NCI-H526 (cell line): ENCODE data around the gene CNOT6L.

Source experiments
- DNase-seq, 2 experiments: peaks; one replicate each; lab custom pipeline; 2025; lab: John Stamatoyannopoulos, UW

The CNOT6L gene

DNA sequence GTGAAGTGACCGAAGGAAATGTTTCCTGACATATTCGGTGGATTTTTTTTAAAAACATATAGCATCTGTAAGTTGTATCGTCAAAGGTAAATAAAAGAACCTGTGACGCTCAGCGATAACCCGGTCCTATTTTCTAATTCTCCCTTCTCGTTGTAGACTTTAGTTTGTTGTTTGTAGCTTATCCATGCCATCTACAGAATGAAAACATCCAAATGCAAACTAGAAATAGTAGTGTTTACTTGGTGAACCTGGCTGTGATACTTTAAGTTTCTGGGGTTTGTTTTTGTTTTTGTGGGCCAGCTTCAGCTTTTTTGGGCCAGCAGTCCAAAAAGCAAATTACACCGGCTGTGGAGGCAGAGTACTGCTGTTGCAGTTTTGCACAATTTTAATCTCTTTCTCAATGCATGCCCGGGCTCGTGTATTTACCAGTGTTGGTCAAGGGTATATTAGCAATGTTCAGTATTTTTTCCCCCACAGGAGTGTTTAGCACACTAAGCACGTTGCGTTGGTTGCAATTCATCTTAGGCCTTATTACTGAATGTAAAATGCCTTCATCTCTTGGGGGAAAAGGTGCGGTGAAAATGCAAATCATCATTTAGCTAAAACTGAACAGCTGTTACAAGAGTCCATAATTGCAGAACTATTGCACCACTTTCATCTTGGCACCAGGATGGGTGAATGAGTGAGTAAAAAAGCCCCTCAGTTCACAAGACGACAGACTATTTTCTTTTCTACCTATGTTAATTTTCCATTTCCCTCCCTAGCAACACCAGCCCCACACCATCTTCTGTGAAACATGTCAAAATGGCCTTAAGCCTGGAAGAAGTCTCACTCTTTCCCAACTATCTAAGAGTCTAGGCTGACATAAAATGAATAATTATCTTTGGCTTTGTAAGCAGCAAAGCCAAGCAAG lies 1.7 kb upstream of the CNOT6L start:
- peak in 1 of 2 experiments; percentile 19 for DNase-seq

DNA sequence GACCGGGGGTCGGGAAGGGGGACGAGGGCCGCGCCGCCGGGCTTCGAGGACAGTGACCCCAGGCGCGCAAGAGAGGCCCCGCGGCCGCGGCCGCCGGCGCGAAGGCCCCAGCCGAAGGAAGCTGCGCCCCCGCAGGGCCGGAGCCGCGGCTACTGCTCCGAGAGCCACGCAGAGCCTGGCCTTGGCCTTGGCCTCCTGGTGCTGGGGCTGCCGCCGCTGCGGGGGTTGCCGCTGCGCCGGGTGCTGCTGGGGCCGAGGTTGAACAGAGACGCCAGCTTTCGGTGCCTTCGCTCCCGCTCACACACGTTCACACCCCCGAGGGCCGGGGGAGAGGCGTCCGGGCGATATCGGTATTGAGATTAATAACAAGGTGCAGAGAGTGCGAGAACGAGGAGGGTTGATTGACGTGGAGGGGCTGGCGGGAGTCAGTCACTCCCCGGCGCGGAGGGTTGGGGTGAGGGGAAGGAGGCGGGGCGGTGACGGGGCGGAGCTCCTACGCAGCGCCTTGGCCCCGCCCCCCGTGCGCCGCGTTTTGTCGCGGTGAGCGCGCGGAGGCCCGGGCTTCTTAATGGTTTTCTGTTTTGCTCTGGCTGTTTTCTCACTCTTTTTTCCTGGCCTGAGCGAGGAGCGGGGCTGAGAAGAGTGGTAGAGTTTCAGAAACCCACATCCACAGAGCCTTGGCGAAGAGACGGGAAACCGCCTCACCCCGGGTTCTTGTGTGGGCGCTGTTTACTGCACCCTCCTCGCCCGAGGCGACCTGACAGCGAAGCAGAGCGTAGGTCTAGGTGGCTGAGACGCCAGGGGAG lies 878 bp upstream of the CNOT6L start:
- DNase-seq, result peak; percentile 46 to 85

DNA sequence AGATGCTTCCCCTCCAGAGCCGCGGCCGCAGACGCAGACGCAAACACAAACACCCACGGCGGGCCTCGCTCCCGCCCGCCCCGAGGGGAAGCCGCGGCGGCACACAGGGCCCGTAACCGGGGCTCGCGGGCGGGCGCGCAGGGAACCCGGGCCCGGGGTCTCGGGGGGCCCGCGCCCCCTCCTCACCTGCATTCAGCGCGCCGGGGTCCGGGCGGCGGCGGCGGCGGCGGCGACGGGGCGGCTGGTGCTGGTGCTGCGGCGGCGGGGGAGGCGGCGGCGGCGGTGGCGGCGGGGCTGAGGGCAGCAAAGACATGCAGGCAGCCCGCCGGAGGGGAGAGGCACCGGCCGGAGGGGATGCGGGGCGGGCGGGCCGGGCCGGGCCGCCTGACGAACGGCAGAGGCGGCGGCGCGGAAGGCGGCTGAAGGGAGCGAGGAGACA lies 255 bp upstream of the CNOT6L start:
- DNase-seq, result no peak

DNA sequence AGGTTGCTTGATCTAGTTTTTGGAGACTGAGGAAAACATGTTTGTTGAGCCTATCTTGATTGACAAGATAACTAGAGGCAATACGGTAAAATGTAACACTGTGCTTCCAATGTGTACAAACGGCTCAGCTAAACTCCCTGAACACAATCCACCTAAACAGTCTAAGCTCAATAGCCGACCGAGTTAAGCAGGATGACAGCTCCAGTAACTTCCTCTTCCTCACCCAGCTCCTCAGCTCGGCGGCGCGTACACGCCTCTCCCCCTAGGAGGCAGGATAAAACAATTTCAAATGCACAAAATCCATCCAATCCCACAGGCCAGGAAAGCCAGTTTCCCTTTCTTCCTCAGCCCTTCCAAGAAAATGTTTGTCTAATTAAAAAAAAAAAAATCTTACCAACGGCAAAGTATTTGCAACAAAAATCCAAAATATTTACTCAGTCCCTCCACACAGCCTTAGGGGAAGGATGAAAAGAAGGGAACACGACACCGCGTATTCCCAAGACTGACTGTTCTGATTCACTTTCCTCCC lies 1.0 kb downstream of the CNOT6L start:
- peak; percentile 83 to 84 for DNase-seq

DNA sequence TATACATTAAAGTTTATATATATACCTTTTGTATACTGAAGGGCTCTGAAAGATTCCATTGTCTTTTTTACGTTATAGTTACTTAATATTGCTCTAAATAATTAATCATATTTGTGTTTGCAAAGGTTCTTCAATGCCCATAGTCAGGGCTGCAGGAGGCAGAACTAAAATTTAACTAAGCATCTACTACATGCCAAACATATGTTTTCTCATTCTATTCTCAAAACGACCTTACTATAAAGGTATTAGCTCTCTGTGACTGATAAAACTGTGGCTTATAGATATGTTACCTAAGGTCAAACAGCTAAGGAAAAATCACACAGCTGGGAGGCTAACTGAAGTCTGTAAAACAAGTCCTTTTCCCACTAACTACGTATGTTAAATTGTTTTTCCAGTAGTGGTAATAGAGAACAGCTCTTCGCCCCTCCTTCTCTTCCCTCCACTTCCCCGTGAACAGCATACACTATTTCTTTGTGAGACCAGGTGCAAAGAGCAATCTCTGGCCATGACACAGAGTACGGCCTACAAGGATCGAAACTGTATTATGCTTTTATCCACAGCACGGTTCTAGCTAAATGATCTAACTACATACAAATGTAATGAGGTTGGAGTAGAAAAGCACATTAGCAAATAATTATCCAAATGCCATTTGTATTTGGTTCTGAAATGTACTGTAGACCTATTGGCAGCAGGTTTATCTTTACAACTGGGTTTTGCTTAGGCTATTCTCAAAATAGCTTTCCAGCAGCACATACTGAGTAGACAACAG lies 1.7 kb downstream of the CNOT6L start:
- peak in 1 of 2 experiments; percentile 10 for DNase-seq

DNA sequence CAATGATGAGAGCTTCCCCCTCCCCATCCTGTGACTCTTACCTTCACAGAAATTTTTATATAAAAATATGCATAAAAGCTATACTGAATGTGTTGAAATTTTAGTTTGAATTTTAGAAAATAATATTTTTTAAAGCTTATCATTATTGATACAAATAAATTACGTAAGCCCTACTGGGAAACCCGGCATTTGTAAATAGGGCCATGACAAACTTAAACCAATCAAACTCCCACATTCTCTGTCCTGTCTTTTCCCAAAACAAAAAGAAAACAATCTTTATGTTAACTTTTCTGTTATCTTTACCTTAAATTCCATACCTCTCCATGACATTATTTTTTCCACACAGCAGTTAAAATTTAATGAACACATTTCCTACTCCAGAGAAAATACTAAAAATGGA lies 2.6 kb downstream of the CNOT6L start:
- no peak for DNase-seq

DNA sequence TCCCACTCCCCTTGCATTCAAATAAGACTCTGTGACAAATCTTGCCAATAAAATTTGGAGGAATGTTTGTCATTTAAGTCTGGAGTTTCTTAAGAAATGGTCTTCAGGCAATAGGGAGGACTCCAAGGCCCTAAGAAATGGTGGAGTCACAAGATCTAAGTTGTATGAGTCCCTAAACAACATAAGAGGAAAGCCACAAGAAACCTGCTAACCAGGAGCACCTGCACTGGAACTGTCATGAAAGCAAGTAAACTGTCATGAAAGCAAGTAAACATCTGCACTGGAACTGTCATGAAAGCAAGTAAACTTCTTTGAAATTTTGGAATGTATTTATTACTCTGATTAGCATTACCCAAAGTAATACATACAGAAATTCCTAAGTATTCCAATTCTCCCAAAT lies 3.5 kb downstream of the CNOT6L start:
- no peak for DNase-seq

DNA sequence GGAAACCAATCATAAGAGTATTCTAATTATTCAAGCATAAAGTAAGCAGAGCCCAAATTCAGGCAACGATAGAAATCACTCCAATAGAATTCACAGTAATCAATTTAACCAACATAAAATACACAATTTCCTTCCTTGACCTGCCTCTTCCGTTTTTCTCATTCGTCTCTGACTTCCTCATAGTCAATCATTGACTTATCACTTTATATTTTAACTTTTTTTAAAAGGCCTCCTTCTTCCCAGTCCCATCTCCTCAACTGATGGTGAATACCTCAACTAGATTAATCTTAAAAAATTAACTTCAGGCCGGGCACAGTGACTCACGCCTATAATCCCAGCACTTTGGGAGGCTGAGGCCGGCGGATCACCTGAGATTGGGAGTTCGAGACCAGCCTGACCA lies 13.3 kb downstream of the CNOT6L start:
- DNase-seq, result no peak

DNA sequence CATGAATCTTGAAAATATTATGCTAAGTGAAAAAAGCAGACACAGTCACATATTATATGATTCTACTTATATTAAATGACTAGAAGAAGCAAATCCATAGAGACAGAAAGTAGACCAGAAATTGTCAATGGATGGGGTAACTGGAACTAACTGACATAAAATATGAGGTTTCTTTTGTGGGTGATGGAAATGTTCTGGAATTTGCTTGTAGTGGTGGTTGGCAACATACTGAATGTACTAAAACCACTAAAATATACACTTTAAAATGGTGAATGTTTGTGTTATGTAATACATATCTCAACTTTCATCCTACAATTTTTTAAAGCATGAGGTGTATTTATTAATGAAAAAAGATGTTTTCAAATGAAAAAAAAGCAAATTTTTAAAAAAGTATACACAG lies 14.7 kb downstream of the CNOT6L start:
- no peak for DNase-seq

DNA sequence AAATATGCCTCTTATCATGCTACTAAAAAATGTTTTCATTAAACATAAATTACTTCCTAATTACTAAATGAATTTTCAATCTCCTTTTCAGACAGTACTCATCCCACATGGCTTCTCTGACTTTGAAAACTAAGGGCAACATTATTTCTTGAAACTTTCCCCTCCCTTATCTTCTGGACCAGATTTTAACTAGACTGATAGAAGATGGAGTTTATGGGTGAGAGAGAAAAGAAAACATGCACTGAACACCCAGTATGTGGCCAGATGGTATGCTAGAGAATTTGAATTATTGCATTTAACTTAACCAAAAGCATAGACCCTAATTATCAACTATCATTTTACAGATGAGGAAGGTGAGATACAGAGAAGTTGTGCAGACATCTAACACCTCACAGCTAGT lies 16.8 kb downstream of the CNOT6L start:
- no peak for DNase-seq

DNA sequence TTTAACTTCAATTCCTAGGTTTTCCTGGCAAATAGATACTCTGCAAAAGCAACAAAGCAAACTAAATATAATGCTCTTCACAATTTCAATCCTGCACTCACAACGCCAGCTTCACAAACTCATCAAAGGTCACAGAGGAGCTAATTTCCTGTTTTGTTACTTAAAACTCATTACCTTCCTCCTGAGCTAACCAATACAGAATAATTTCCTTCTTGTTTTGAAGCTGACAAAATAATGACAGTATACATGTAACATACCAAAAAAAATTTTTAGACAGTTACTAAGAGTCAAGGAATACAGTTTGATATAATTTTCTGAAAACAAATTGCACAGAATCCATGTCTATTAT lies 17.9 kb downstream of the CNOT6L start:
- no peak for DNase-seq

DNA sequence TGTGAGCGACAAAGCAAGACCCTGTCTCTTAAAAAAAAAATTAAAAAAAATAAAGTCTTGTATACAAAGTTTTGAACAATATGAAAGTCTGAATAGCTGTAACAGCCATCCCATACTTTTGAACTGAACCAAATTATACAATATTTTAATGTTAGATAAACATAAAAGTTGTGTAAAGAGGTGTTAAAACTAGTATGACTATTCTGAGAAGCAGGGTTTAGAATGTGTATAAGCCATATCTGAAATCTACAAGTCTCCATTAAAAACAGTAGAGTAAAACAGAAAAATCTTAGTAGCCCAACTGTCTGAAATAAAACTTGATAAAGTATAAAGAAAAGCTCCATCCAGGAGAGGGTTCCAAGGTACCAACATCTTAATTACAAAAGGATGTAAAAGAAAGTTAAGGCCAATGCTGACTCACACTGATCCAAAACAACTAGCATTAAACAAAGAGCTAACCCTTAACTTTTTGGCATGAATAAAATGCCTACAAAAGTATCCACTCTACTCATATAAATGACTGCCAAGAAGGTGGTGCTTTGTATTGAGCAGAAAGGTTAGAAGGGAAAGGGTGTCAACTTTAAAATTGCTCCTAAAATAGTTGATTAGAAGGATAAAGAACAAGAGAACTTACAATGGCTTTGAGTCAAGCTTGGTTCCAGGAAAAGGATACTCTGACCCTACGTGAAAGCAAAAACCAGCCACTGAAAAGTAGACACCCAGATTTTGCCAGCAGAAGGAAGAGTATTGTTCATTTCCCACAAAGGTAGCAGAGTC lies 18.5 kb downstream of the CNOT6L start:
- no peak for DNase-seq

DNA sequence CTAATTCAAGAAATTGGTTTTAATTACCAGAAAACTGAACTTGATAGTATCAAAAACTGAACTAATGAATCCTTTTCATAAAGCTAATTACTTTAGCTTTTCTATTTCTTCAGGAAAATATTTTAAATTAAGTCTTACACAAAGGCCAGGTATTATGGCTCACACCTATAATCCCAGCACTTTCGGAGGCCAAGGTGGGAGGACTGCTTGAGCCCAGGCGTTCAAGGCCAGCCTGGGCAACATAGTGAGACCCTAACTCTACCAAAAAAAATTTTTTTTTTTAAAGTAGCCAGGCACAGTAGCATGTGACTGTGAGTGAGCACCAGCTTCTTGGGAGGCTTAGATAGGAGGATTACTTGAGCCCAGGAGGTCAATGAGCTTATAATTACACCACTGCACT lies 19.1 kb downstream of the CNOT6L start:
- no peak for DNase-seq

DNA sequence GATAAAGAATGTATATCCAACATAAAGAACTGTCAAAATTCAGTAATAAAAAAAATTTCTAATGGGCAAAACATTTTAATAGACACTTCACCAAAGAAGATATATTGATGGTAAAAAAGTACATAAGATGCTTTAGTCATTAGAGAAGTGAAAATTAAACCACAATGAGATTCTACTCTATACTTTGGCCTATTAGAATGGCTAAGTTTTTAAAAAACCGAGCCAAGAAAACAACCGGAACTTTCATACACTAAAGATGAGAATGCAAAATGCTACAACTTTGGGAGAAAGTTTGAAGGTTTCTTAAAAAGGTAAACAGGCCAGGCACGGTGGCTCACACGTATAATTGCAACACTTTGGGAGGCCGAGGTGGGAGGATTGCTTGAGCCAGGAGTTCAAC lies 20.8 kb downstream of the CNOT6L start:
- no peak for DNase-seq

DNA sequence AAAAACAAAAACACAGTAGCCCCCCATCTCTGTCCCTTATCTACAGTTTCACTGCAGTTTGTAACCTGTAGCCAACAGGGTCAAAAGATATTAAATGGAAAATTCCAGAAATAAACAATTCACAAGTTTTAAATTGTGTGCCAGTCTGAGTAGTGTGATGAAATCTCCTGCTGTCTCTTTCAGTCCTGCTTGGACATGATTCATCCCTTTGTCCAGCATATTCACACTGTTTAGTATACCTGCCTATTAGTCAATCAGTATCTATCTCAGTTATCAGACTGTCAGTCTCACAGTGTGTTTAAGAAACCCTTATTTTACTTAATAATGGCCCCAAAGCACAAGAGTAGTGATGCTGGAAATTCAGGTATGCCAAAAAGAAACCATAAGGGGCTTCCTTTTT lies 21.9 kb downstream of the CNOT6L start:
- DNase-seq, result no peak

DNA sequence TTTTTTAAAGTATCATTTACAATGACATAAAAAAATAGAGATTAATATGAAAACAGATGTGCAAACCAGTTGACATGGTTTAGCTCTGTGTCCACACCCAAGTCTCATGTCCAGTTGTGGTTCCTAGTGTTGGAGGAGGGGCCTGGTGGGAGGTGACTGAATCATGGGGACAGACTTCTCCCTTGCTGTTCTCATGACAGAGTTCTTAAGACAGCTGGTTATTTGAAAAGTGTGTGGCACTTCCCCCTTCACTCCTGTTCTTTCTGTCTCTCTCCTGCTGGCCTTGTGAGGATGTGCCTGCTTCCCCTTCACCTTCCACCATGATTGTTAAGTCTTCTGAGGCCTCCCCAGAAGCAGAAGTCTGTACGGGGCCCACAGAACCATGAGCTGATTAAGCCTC lies 23.8 kb downstream of the CNOT6L start:
- DNase-seq, result no peak

DNA sequence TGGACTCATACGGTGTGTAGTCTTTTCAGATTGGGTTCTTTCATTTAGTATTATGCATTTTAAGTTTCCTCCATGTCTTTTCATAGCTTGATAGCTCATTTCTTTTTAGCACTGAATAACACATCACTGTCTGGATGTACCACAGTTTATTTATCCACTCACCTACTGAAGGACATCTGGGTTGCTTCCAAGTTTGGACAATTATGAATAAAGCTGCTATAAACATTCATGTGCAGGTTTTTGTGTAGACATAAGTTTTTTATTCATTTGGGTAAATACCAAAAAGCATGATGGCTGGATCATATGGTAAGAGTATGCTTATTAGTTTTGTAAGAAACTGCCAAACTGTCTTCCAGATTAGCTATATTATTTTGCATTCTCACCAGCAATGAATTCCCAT lies 29.0 kb downstream of the CNOT6L start:
- no peak for DNase-seq

DNA sequence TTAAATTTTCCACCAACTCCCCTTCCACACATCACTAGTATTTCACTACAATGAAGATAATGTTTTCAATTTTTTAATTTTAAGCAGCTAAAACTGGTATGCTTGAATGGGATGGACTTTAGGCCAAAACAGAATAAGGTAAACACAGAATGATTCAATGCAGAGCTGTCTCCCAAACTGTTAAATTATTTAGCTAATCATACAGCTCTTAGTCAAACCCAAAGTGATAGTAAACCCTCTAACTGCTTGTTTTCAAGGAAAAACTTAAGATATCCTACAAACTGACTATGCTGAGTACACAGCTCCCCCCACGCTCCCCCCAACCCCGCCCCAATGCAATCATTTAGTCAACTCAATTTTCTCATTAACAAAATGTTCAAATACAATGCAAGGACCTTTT lies 30.2 kb downstream of the CNOT6L start:
- no peak for DNase-seq

DNA sequence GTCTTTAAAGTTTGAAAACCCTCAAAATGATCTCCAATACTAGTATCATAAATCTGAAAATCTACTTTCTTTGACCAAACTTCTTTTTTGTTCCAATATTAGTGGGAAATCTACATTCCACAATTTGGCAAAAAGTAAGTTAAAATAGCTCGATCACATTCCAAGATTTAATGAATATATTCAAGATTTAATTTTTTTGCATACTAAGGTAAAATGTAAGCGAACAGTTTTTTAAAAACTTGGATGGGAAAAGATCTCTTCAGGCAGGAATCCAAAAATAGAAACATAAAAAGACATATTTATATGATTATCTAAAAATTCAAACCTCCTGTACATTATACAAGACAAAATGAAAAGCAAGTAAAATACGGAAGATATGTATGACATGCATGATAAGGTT lies 31.2 kb downstream of the CNOT6L start:
- DNase-seq, result no peak

DNA sequence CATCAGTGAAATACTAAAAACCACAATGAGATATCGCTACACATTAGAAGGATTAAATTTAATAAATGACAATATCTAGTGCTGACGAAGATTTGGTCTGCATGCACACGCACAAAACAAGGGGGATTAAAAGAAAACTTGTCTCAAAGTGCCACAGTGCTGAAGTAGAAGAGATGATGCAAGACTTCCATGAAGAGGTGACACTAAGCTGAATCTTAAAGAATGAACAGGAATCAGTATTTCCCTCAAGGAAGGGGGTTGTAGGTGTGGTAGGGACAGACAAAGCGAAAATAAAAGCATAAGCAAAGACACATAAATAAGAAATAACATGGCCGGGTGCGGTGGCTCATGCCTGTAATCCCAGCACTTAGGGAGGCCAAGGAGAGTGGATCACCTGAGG lies 33.5 kb downstream of the CNOT6L start:
- no peak for DNase-seq

DNA sequence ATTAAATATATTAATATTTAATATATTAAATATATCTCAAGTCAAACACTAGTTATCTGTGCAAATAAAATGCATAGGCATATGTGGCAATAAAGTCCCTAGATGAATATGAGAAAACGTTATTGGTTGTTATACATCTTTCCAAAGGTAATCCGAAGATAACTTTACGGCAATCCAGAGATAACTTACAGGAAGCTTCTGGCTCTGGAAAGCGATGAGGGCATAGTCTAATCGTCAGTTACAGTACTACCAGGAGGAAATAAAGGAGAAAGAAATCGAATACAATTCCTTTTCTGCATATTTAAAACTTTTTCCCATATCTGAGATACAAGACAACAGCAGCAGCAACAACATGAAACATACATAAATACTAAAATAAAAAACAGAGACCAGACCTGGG lies 35.3 kb downstream of the CNOT6L start:
- DNase-seq, result no peak
